SU-DHL-6 (cell line): Measurements from ENCODE around the gene JOSD1.

ENCODE experiments used
- EZH2phosphoT487 ChIP-seq: fragments of 200-600 bp; sonication (generic), shearing (Covaris generic); conservative IDR thresholded peaks from 2 replicates; pipeline ENCODE4 v1.6.1; 2018; ENCODE audit warnings: mild to moderate bottlenecking, antibody characterized with exemption, low read length, moderate library complexity, mixed read lengths
- TF ChIP-seq, protein P1 (sequence below): fragments of 200-600 bp; sonication (generic); IDR thresholded peaks from one replicate; pipeline ENCODE4 v1.5.1; 2017; ENCODE audit warnings: antibody characterized with exemption, mild to moderate bottlenecking, low read length, moderate library complexity; ENCODE audit not compliant: insufficient read depth, poor library complexity, severe bottlenecking

DNA sequence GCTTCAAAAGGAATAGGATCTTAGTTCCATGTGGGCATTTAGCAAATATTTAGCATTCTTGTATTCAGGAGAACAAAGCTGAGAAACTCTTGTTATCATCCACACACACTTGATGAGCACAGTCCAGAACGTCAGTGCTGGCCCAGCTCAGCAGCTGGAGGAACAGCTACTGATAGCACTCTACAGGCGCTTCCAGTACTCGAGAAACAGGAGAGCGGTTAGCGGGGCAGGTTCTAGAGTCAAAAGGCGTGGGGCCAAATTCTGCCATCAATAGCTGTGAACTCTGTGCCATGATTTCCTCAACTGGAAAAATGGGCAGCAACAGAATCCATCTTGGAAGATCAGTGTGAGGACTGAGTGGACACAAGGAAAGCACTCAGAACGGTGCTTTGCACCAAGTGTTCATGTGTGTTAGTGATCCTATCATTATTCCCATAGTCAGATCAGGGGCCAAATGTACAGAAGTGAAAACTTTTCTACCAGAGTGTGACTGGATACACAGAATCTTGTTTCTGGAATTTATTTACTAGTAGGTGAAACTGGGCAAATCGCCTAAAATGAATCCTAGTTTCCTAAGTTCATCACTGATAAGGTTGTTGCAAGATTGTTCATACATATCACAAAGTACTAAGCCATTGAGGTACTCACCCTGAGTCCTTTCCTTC lies 3.2 kb downstream of the JOSD1 start:
- TF ChIP-seq, protein P1, sequence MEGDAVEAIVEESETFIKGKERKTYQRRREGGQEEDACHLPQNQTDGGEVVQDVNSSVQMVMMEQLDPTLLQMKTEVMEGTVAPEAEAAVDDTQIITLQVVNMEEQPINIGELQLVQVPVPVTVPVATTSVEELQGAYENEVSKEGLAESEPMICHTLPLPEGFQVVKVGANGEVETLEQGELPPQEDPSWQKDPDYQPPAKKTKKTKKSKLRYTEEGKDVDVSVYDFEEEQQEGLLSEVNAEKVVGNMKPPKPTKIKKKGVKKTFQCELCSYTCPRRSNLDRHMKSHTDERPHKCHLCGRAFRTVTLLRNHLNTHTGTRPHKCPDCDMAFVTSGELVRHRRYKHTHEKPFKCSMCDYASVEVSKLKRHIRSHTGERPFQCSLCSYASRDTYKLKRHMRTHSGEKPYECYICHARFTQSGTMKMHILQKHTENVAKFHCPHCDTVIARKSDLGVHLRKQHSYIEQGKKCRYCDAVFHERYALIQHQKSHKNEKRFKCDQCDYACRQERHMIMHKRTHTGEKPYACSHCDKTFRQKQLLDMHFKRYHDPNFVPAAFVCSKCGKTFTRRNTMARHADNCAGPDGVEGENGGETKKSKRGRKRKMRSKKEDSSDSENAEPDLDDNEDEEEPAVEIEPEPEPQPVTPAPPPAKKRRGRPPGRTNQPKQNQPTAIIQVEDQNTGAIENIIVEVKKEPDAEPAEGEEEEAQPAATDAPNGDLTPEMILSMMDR = no peak
- no peak for TF ChIP-seq EZH2phosphoT487
